ENCODE results near the gene IRF2.

The IRF2 gene

DNA sequence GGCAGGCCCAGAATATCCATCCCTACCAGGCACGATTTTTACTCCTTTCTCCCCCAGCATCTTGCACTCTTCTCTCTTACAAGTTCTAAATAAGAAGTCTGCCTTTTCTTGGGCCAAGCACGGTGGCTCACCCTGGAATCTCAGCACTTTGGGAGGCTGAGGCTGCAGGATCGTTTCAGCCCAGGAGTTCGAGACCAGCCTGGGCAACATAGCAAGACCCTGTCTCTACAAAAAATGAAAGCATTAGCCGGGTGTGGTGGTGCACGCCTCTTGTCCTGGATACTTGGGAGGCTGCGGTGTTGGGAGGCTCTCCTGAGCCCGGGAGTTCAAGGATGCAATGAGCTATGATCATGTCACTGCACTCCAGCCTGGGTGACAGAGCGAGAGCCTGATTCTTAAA is 64.8 kb downstream of the IRF2 start:
- DNase-seq (ENCODE audit: low spot score): no peak

DNA sequence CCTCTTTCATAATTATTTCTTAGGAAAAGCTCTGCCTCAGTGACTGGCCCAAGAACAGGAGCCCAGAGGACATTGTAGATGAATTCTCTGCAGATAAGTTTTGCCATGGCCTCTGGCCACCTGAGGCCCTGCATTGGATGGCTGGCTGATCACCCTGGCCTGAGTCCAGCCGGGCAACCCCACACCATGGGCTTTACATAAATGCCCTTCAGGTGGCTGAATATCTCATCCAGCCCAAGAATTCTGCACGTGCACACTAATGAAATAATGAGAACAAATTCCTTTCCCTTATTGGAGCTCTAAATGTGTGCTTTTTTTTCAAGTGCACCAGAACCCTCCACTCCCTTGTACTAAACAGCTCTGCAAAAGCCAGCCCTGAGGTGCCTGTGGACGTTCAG is 65.7 kb downstream of the IRF2 start:
- DNase-seq (ENCODE audit: low spot score): no peak

DNA sequence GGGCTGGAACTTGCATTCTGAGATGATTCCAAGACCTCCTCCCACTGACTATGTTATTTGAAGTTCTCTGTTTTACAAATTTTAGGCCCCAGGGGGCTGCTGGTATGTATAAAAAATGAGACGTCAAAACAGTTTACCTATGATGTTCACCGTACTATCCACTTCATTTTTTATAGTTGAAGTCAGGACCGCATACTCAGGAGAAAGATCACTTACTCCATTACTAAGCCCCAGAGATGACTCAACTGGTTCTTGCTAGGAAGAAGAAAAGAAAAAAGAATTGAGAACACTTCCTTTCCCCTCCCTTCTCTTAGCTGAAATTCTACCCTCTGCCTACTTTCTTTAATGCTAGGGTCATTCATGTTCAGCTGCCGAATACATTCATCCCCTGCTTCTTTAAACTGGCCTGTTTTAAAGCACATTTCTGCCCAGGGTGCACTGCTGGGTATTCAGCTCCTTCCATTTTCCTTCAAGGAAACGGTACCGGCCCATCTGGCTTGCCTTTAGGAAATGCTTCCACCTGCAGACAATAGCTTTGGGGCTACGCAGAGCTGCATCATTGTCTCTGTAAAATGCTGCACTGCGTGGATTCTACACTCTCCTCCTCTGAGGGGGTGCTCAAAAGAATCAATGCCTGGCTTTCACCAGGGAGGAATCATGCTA is 66.2 kb downstream of the IRF2 start:
- DNase-seq (ENCODE audit: low spot score): peak; percentile 31

DNA sequence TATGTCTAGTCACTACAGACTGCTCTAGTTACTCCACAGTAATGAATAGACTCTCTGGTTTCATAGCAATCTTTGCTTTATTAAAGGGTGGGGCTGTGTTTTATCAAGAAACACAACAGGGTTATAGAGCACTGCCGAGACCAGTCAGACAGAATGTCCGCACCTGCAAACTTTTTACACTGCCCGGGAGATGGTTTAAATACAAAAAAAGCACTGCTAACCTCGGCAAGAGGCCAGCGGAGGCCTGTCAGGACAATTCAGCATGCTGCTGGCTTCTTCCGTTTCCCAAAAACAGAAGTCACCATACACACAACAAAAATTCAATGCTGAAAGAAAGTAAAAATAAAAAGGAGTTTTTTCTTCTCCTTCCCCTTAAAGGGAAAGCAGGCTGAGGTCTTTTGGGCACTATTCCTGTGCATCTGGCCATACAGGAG is 67.4 kb downstream of the IRF2 start:
- DNase-seq (ENCODE audit: low spot score): no peak

- no peak for DNase-seq (ENCODE audit: low spot score)
Observed at GRCh38 chr4:184404047-184404446, 70.3 kb downstream of the IRF2 start.

GRCh38 chr4:184403384-184403781 is 71.0 kb downstream of the IRF2 start:
- no peak for DNase-seq (ENCODE audit: low spot score)

GRCh38 chr4:184402740-184403383 is 71.5 kb downstream of the IRF2 start:
- no peak for DNase-seq (ENCODE audit: low spot score)

GRCh38 chr4:184402239-184402638 is 72.1 kb downstream of the IRF2 start:
- no peak for DNase-seq (ENCODE audit: low spot score)

DNA sequence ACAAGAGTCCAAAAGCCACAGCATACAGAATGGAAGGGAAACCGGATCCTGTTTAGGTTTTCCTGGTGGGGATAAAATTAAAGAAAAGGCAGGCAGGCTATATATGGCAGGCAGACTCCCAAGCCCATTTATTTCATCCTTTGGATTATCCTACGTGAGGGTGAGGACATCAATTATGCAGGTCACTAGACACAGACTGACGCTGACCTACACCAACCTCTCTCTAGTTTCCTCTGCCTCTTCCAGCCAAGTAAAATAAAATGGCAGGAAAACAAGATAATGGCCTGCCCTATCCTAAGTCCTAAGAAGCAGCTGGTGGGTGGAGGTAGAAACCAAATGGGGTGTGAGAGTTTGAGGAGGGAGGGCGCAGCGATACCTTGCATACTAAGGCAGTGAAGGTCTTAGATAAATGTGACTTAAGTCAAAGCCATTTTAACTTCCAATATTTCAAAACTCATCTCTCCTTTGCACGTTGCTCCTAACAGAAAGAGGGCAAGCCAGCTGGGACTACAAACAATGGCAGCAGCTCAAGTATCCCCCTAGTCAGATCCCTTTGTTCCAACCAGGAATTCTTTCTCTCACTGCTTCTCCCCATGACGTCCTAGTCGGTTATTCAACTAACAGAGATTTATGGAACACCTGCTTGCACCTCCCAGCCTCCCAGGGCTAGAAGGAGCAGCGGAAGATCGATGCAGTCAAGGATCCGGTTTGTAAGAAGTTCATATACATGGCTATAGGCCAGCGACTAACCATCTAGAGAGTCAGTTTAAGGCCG is 72.8 kb downstream of the IRF2 start:
- no peak for DNase-seq (ENCODE audit: low spot score)

GRCh38 chr4:184400891-184401290 is 73.5 kb downstream of the IRF2 start:
- no peak for DNase-seq (ENCODE audit: low spot score)

DNA sequence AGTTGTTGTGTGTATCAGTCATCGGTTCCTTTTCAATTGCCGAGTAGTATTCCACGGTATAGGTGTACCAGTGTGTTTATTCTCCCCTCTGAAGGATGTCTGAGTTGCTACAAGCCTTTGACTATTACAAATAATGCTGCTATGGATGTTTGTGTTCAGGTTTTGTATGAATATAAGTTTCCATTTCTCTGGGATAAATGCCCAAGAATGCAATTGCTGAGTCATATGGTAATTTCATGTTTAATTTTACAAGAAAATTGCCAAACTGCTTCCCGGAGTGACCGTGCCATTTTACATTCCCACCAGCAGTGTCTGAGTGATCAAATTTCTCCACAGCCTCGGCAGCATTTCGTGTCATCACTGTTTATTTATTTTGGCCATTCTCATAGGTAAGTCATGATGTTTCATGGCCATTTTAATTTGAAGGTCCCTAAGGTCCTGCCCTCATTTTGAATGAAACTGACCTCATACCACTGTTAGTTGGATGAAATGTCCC is 73.9 kb downstream of the IRF2 start:
- DNase-seq (ENCODE audit: low spot score): peak; percentile 45

DNA sequence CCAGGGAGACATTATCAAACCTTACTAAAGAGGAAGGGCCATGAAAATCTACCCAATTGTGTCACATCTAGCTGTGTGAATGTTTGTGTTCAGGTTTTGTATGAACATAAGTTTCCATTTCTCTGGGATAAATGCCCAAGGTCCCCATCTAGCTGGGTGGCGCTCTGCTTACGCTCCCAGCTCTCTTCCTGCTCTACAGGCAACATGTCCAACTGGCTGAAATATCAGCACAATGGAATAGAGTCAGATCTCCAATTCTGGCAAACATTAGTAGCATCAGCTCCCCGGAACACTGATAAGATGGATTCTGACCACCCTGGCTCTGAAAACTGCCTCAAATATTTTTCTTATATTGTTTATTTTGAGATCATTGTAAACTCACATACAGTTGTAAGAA is 74.8 kb downstream of the IRF2 start:
- DNase-seq (ENCODE audit: low spot score): no peak

DNA sequence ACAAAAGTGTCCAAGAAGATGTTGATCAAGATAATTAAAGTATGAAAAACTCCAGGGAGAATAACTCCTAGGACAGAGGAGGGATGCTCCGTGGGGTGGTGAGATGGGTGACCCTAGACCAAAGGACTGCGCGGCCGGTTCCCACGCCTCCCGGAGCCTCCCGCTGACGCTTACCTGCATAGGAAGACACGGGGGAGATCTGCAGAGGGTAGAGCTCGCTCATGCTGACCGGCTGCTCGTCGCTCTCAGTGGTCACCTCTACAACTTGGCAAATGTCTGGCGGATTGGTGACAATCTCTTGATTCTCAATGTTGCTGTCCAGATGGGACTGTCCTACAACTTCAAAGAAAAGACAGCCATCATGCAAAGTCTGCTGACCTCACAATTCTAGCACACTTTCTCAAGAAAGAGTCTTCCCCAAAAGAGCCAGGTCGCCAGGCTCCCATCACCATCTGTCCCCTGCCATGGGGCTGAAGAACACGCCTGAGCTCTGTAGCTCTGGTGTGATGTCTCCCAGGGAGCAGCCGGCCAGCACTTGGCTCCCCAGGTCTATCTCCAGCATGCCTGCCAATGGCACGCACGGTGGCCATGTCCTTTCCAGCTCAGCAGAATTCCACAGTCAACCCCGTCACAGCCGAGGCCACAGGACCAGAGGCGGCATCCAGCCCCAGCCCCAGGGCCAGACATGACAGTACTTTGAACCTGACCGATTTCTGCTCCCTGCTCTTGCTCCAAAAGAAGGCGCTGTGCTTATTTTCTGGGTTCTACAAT is 75.4 kb downstream of the IRF2 start:
- DNase-seq (ENCODE audit: low spot score): no peak

DNA sequence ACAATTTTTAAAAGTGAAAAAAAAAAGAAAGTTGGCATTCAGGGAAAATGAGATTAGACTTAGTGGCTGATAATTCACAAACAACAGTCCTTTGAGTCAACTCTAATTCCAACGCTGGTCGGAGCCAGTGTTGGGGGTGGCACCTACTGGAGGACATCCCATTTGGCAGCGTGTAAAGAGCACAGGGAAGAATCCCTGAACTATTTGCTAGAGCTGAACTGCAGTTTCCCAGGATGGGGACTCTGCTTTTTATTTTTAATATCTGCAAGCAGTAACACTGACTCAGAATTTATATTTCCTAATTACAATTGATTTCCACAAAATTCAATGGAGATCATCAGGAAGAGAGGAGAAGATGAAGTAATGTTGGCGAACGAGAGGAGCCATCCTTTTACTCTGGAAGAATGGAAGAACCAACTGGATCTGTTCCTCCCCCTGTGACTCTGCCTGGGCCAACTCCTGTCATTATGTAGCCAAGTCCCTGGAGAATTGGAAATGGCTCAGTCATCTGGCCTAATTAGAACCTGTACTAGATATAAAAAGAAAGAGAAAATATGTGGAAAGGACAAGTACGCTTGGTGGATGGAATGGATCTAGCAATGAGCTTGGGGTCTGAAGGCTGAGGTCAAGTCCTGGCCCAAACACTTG is 76.7 kb downstream of the IRF2 start:
- DNase-seq (ENCODE audit: low spot score): no peak

DNA sequence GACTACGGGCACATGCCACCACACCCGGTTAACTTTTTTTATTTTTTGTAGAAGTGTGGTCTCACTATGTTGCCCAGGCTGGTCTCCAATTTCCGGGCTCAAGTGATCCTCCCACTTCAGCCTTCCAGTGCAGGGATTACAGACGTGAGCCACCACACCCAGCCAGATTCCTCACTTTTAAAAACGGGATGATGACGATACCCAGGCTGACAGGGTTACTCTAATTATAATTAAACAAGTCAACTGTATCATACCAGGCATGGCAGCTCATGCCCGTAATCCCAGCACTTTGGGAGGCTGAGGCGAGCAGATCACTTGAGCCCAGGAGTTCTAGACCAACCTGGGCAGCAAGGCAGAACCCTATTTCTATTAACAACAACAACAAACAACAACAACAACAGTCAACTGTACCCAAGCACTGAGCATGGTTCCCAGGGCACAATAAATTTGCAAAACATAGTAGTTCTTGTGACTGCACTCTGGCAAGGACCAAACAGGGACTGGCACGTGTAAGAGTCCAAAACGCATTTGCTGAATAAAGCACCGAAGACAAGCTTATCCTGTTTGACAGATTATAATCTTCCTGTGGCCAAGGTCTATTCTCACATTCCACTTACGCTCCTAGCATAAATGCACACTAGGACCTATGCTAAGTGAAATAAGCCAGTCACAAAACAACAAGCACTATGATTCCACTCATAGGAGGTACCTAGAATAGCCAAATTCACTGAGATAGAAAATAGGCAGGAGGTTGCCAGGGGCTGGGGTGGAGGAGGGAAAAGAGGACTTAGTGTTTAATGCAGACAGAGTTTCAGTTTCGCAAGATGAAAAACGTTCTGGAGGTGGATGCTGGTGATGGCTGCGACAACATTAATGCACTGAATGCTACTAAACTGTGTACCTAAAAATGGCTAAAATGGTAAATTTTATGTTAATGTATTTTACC is 77.5 kb downstream of the IRF2 start:
- no peak for DNase-seq (ENCODE audit: low spot score)

GRCh38 chr4:184395971-184396391 is 78.4 kb downstream of the IRF2 start:
- no peak for DNase-seq (ENCODE audit: low spot score)

GRCh38 chr4:184395451-184395917 is 78.9 kb downstream of the IRF2 start:
- DNase-seq (ENCODE audit: low spot score): no peak

- no peak for DNase-seq (ENCODE audit: low spot score)
Observed at GRCh38 chr4:184392748-184393559, 81.4 kb downstream of the IRF2 start.

- DNase-seq (ENCODE audit: low spot score): no peak
Observed at GRCh38 chr4:184392316-184392715, 82.0 kb downstream of the IRF2 start.
